DMS114 treated with DMSO at 0.1 percent for 48 hours (cell line): ENCODE data around the gene PPFIBP2.

Experiments
- DNase-seq: peaks from one replicate; lab custom pipeline; 2025; ENCODE audit not compliant: unreplicated experiment; lab: John Stamatoyannopoulos, UW

The PPFIBP2 gene

GRCh38 chr11:7621090-7621489 is 107.3 kb downstream of the PPFIBP2 start:
- no peak for DNase-seq

- DNase-seq, result no peak
These were observed 107.8 kb downstream of the PPFIBP2 start for GRCh38 chr11:7621554-7621953.

DNA sequence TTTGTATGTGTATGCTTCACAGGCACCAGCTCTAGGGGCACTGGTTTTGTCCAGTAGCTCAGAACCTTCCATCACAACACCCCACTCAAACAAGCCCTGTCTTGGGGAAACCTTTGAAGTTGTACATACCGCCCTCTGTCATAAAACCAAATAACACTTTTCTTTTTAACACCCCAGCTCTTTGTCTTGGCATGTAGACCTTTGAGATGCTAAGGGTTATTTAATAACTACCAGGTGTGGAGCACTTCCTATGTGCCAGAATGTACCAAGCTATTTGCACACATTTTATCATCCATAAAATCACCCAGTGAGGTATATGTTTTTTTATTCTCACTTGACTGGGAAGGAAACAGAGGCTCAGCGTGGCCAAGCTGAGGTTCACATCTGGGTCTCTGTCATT is 108.9 kb downstream of the PPFIBP2 start:
- no peak for DNase-seq

- DNase-seq, result no peak
These were observed 114.9 kb downstream of the PPFIBP2 start for GRCh38 chr11:7628660-7629059.

GRCh38 chr11:7630002-7630401 is 116.2 kb downstream of the PPFIBP2 start:
- no peak for DNase-seq

DNA sequence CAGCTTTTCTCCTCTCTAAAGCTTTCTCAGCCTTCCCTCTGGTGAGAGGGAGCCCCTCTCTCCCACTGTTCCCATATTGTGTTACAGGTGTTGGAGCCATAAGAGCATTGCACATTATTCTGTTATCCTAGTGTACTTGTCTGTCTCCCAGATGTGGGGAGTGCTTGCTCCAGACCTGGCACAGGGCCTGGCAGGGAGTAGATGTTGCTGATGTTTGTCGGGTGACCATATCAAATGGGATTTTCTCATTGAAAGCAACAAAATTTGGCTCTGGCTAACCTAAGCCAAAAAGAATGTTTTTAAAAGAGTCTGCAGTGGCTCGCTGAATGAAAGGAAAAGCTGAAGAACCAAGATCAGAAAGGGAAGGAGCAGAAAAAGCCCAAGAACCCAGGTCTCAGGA is 118.4 kb downstream of the PPFIBP2 start:
- no peak for DNase-seq

DNA sequence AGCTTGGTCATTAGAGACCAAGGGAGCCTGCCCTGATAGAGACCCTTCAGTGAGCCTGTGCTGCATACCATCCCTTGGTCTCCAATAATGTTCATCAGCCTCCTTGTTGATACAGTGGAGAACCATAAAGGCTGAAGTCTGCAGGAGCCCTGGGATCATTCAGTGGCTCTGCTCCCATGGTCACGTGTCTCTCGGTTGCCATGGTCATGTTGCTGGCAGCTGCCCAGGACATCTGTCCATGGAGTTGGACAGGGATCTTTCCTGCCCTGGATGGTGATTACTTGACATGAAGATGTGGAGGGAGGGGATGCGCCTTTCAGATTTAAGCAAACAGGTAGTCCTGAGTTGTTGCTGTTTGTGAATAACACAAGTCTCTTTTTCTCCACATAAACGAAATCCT is 121.3 kb downstream of the PPFIBP2 start:
- DNase-seq, result no peak

DNA sequence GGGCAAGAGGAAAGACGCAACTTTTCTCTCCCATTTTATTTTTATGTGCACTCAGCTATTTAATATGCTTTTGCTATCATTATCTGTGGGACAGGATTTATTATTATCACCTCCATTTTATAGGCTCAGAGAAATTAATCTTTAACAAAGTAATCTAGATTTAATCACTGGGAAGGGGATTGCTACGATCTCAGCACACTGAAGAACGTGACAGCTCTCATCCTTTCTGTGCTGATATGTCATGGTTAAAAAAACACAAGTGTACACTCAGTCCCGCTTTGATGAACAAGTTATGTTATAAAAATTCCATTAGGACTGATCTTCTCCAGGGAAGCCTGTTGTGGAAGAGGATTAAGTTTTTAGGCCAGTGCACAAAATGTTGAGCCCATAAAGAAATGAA is 121.9 kb downstream of the PPFIBP2 start:
- DNase-seq, result no peak

DNA sequence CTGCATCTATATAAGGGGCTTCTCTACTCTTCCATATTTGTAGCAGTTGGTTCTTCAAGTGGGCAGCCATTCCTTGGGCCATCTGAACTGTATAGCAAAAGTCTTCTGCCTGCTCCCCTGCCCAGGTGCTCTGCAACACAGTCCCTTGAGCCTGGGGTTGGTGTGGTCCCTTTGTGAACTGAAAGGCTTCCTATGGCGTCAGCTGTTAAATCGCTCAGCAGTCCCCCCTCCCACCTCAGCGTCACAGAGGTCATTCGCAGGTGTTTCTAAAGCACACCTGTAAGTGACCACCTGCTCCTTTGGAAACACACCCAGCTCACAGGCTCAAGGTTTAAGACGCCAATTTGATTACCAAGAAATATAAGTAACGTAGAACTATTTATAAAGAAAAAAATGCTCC is 122.6 kb downstream of the PPFIBP2 start:
- DNase-seq, result no peak

DNA sequence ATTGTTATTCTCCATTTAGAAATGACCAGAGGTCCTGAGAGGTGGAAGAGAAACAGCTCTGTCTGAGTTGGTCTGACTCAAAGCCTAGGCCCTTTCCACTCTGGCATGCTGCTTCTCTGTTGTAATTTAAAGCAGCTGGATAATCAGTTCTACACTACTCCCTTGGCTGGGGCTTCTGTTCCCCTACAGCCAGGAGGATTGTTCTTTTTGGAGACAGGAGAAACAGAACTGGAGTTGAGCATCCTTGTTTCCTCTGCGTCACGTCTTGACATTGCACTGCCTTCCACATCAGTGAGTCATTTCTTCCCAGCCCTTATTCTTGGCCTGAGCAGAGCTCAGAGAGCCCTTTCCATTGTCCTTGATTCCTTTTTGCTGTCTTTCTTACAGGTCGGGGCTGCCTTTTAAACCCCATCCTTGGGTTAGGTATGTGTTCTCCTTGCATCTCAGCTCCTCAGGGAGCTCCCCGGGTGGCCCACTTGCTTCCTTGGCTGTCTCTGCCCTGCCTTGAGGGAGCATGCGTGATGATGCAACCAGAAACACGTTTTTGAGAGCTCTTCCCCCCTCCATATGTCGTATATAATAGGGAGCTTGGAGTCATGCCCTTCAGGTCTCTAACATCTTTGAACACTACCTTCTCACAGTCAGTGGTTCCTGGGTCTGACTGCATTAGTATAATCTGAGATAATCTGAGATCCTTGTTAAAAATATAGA is 123.8 kb downstream of the PPFIBP2 start:
- no peak for DNase-seq

- no peak for DNase-seq
These were observed 125.2 kb downstream of the PPFIBP2 start for GRCh38 chr11:7638710-7639642.

GRCh38 chr11:7639643-7640025 is 125.8 kb downstream of the PPFIBP2 start:
- no peak for DNase-seq

DNA sequence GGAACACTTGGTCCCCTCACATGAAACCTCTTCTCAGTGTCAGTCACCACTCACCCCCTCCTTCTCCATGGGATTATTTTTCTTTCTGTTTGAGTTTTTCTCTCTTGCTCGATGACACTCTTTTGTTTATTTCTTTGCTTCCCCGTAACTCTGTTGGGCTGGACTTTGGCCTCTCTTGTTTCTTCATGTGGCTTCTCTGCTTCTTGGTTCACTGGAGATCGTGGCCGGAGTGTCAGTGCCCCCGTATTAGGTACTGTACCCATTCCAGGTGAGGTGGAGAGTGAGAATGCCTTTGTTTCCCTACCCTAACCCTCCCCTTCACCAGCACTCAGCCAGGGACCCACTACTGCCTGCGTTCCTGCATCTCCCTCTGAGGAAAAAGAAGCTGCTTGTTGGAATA is 127.0 kb downstream of the PPFIBP2 start:
- no peak for DNase-seq

- no peak for DNase-seq
These were observed 128.9 kb downstream of the PPFIBP2 start for GRCh38 chr11:7642747-7643146.

GRCh38 chr11:7643314-7643713 is 129.5 kb downstream of the PPFIBP2 start:
- DNase-seq, result no peak

- no peak for DNase-seq
These were observed 131.4 kb downstream of the PPFIBP2 start for GRCh38 chr11:7645206-7645605.

DNA sequence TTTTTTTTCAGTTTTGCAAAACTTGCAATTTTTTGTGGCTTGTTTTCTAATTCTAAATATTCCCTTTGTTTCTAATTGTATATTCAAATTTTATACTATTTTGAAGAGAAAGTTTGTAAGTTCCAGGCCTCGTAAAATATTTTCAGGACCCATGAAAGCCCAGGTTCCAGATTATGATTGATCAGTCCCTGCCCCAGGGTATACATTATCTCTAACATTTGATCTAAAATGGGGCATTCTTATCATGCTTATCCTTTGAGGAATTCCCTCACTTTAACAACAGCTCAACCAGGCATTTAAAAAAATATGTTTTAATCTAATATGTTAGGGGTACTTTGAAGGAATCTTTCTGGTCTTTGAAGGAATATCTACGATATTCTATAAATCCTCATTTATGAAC is 133.1 kb downstream of the PPFIBP2 start:
- no peak for DNase-seq

DNA sequence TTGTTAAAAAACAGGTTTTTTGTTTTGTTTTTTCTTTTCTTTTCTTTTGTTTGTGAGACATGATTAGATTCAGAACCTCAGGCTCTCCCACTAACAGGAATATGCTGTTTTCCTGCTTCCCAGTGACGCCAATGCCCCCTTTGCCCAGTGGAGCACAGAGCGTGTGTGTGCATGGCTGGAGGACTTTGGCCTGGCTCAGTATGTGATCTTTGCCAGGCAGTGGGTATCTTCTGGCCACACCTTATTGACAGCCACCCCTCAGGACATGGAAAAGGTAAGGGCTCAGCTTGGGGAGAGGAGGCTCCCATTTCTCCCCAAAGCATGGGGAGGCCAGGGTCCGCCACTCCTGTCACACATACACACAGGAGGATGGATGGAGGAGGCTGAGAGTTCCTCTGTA is 134.5 kb downstream of the PPFIBP2 start:
- DNase-seq, result no peak

DNA sequence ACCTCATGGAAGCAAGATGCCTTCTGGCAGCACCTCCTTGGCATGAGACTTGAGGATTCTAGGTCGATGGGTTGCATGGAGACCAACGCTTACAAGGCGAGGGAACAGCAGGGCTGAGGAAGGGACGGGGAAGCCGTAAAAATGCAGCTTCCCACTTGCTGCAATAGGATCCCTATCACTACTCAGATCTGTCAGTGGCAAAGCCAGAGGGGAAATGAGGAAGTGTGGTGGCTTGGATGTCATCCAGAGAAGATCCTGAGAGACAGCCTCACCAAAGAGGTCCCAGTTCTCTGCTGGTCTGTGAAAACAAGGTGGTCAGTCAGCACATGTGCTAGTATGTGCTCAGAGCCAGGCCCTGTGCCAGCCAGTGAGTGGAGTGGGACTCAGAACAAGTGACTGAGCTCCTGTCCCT is 137.3 kb downstream of the PPFIBP2 start:
- DNase-seq, result no peak

DNA sequence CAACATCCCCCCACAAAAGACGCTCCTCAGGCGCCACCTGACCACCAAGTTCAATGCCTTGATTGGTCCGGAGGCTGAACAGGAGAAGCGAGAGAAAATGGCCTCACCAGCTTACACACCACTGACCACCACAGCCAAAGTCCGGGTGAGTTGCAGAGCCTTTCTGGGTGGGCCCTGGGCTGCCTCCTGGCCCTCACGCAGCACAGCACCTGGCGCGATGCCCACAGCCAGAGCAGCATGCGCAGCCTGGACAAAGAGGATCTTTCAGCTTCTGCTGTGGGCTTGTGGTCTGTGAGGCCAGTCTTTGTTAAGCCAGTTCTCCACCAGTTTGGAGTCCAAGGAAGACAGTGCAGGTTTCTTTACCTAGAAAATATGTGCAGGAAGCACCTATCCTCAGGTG is 137.9 kb downstream of the PPFIBP2 start:
- DNase-seq, result no peak

- no peak for DNase-seq
These were observed 140.5 kb downstream of the PPFIBP2 start for GRCh38 chr11:7654195-7654705.
